NCI-H2029 treated with DMSO at 0.1 percent for 48 hours (cell line): ENCODE results near the gene CHIA.

ENCODE experiments used
- DNase-seq: peaks from one replicate; lab custom pipeline; 2025; lab: John Stamatoyannopoulos, UW

Gene CHIA

GRCh38 chr1:111290630-111291029, at the start of gene CHIA:
TSS of gene CHIA (plus strand) at chr1:111290851. CDS start at chr1:111310468, 19,617 bp downstream.
- DNase-seq, result peak; percentile 66

DNA sequence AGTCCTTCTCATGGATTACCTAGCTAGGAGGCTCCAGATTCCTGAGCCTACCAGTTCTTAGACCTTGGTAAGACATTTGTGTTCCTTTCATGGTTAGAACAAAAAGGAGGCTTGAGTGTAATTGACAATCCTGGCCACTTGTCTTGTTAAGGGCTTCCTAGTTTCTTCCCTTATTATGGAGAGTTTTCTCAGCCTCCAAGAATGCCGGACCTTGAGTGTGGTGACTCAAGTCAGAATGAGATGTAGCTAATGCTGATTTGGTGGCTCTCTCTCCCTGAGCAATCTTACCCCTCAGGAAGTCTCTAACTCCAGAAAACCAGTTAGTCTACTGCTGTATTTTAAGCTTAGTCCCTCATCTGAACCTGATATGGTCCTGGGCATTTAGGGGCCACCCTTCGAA, 48.9 kb upstream of the CHIA start:
- DNase-seq, result no peak

GRCh38 chr1:111242805-111243523, 47.7 kb upstream of the CHIA start:
- no peak for DNase-seq

DNA sequence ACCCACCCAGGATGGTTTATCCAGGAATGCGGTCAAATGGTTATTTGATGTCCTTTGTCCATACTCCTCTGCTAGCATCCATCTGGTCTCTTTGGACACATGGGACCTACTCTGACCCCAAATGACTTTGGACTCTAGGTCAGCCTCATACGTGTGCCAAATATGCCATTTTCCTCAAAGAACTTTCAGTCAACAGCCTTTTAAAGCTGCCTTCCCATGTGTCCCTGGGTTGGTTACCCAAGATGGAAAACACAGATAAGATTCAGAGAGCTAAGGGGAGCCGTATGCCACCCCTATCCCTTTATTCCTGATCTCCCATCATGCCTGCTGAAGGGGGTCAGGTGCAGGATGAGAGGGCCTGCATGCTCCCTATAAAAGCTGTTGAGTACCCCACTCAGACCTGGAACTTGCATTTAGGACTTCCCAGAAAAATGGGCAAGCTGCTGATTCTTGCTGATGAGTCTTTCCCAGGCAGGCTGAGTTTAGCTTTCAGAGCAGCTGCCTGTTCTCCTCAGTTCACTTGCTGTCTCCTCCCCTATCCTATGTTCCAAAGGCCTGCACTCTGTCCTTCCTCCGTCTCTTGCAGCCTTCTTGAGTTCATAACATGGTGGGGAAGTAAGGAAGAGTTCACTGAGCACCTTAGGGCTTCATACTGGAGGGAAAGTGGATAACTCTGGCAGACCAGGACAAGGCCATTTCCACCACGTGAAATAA, 43.4 kb upstream of the CHIA start:
- DNase-seq, result no peak

GRCh38 chr1:111249960-111250359, 40.7 kb upstream of the CHIA start:
- no peak for DNase-seq

DNA sequence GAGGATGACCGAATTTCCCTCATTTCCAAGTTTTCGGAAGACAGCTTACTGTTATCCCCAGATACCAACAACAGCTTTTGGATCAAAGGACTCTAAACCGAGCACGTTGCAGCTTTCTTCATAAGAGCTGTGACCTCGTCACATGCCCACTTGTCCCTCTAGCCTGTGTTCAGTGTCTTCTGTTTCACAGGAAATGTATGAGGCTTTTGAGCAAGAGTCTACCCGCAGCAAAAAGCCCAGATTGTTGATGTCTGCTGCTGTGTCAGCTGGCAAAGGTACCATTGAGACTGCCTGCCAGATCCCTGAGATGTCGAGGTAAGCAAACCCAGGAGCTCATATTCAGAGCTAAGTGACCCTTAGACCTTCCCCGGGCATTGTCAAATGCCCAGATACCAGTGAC, 39.1 kb upstream of the CHIA start:
- DNase-seq, result no peak

- no peak for DNase-seq
Observed at GRCh38 chr1:111252786-111253185, 37.9 kb upstream of the CHIA start.

GRCh38 chr1:111253876-111254275, 36.8 kb upstream of the CHIA start:
- no peak for DNase-seq

DNA sequence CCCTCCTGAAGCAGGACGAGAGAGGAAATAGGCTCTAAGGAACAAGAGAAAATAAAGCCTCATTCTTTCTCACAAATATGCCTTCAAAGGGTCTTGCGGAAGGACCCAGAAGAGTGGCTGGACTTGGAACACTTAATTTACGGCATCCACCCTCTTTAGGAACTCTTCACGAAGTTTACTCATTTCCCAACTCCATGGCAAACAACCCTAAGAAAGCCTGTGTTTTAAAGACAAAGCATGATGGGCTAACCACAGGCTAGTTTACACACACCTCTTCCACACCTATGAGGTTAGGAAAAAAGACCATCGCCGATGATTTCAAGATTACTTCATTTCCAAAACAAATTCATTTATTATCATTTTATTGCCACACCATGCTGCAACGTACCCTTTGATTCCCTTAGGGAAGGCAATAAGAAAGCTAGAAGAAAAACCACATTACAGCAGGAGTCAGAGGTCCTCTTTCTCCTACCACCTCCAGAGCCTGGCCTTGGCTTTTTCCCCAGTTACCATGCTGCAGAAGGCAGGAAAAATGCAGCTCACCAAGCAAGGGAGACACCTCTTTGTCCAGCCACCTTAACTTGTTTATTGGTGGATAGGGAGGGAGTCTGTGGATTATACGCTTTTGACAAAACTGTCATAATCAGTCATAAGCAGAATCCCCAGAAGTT, 33.5 kb upstream of the CHIA start:
- DNase-seq, result no peak

GRCh38 chr1:111267801-111268508, 22.7 kb upstream of the CHIA start:
- DNase-seq, result no peak

DNA sequence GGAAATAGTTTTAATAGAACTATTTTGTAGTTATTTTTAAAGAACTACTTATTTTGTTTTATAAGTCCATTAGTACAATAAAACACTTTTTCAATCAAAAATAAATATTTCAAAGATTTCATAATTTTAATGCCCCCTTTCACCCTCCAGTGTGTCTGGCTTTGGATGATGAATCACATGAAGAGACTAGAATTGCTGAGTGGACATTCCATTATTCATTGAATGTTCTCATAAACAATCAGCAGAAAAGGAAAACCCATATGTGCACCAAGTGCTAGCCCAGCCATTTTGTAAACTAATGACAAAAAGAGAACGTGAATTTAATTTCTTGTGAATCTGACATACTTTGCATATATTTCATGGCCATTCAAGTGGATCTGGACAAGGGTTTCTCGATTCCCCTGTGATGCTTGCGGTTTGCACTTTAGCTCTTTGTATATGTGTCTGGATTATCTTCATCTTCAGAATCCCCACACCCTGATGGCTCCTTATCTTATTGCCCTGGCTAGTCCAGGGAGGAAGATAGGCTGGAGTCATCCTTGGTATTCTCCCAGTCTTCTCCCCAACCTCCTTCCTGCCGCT, 20.7 kb upstream of the CHIA start:
- DNase-seq, result no peak

GRCh38 chr1:111270771-111271463, 19.7 kb upstream of the CHIA start:
- no peak for DNase-seq

- no peak for DNase-seq
Observed at GRCh38 chr1:111271464-111271801, 19.2 kb upstream of the CHIA start.

GRCh38 chr1:111272081-111272480, 18.6 kb upstream of the CHIA start:
- no peak for DNase-seq

- DNase-seq, result no peak
Observed at GRCh38 chr1:111274653-111275052, 16.0 kb upstream of the CHIA start.

- DNase-seq, result no peak
Observed at GRCh38 chr1:111275079-111275478, 15.6 kb upstream of the CHIA start.

DNA sequence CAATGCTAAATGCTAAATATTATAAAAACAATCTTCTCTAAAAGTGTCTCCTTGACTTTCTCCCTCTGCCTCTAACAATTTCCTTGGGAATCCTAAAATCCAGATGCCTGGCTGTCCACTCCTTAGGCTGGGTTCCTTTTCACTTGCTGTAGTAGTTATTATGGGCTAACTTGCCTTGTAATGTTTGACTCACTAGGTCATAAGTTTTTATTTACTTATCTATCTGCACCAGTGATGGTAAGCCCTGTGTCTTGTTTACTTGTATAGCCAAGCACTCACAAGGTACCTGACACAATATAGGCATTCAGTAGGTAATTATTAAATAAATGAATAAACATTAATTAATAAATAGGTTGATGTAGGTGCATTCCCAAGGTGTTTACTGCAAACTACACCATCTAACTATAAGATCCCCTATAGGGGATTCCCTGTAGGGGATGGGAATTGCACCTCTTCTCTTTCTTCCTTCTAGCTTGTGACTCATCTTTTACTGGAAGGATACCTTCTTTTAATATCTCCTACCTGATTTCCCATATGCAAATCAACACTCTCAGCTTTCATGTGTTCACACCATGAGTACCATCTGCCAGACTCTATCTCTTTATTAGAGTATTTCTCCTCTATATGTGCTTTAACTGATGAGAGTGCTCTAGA, 14.7 kb upstream of the CHIA start:
- no peak for DNase-seq

GRCh38 chr1:111279144-111279543, 11.5 kb upstream of the CHIA start:
- no peak for DNase-seq

DNA sequence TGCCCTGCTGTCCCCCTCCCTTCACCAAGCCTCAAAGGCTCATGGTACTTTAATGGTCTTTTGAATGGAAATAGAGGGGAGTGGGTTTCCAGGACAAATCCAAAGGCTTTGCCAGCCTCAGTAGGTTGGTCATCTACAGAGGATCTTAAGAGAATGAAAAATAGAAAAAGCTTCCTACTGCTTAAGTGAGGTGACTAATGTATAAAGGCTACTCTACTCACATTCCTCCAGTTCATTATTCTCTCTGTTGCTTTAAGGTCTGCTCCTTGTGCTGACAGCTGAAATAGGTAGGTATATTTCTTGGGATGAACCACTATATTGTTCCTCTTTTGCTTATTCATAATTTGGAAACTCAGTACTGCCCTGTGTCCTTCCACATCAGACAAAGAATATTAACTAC, 10.4 kb upstream of the CHIA start:
- DNase-seq, result no peak

DNA sequence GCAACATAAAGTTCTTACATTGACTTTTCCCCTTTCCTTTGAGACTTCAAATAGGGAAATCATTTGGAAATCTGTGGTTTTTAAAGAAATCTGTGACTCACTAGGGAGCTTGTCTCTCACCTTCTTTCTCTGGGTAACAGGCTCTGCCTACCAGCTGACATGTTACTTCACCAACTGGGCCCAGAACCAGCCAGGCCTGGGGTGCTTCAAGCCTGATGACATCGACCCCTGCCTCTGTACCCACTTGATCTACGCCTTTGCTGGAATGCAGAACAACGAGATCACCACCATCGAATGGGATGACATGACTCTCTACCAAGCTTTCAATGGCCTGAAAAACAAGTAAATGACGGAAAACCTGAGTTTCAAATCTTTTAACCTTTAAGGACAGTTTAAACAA, 9.2 kb upstream of the CHIA start:
- DNase-seq, result no peak

- no peak for DNase-seq
Observed at GRCh38 chr1:111283838-111284237, 6.8 kb upstream of the CHIA start.
